Smooth muscle cell (in vitro differentiated cells): Measurements from ENCODE around the gene RNASE8. TPM values are rescaled to one million over a fixed set of nuclear protein-coding genes. Genes with fewer than 3 reads are reported as not detected.
"Not testable (repeated sequence)": the region's sequence is repeated elsewhere in the genome, so short reads cannot be mapped to it uniquely, and the experiment has no call there.

Experiments
- DNase-seq: peaks from one replicate; lab custom pipeline; 2025; ENCODE audit not compliant: unreplicated experiment; lab: John Stamatoyannopoulos, UW
- H2AFZ ChIP-seq: fragments of 200-600 bp; sonication (generic); 2 replicates; pipeline ENCODE4 v1.6.0; 2016; ENCODE audit warnings: antibody characterized with exemption, low read depth, mild to moderate bottlenecking
- H3F3A ChIP-seq: fragments of 200-600 bp; sonication (generic); 2 replicates; pipeline ENCODE4 v1.6.0; 2017; ENCODE audit warnings: antibody characterized with exemption, low read depth
- H3K27ac ChIP-seq: fragments of 200-600 bp; sonication (generic); 2 replicates; pipeline ENCODE4 v1.5.1; 2016; ENCODE audit warnings: low read depth, mild to moderate bottlenecking
- H3K27me3 ChIP-seq: fragments of 200-600 bp; sonication (generic); 2 replicates; pipeline ENCODE4 v1.6.1; 2016; ENCODE audit warnings: low read depth, mild to moderate bottlenecking
- H3K36me3 ChIP-seq: fragments of 200-600 bp; sonication (generic); 2 replicates; pipeline ENCODE4 v1.5.1; 2016; ENCODE audit warnings: low read depth
- H3K4me1 ChIP-seq: fragments of 200-600 bp; sonication (generic); 2 replicates; pipeline ENCODE4 v1.5.1; 2016; ENCODE audit warnings: low read depth
- H3K4me2 ChIP-seq: fragments of 200-600 bp; sonication (generic); 2 replicates; pipeline ENCODE4 v1.6.0; 2016; ENCODE audit warnings: mild to moderate bottlenecking
- H3K4me3 ChIP-seq: fragments of 200-600 bp; sonication (generic); 2 replicates; pipeline ENCODE4 v1.5.1; 2016; ENCODE audit warnings: mild to moderate bottlenecking
- H3K79me2 ChIP-seq: fragments of 200-600 bp; sonication (generic); 2 replicates; pipeline ENCODE4 v1.6.0; 2016; ENCODE audit warnings: low read depth, mild to moderate bottlenecking
- H3K9ac ChIP-seq: fragments of 200-600 bp; sonication (generic); 2 replicates; pipeline ENCODE4 v1.6.0; 2016; ENCODE audit warnings: low read depth
- H3K9me3 ChIP-seq: fragments of 200-600 bp; sonication (generic); replicated peaks from 2 replicates; pipeline ENCODE4 v1.5.1; 2016; ENCODE audit warnings: low read depth
- H4K20me1 ChIP-seq: fragments of 200-600 bp; sonication (generic); 2 replicates; pipeline ENCODE4 v1.6.0; 2016; ENCODE audit warnings: low read depth
- CTCF ChIP-seq: fragments of 200-600 bp; sonication (generic); IDR thresholded peaks from 2 replicates; pipeline ENCODE4 v1.5.1; 2017; ENCODE audit warnings: borderline replicate concordance, mild to moderate bottlenecking, antibody characterized with exemption; ENCODE audit not compliant: insufficient read depth, poor library complexity, severe bottlenecking
- WGBS: methylation state at CpG from one replicate; pipeline ENCODE4 v1.1.7; 2016; ENCODE audit warnings: low lambda C conversion rate; 5-methylcytosine and 5-hydroxymethylcytosine counted together
- polyA plus RNA-seq: library from polyadenylated mRNA; unstranded; fragments of >200 nt; fragmentation: Nextera tagmentation; extraction: Ambion mirVana; gene quantifications from 2 replicates; pipeline ENCODE4 v1.2.1, GENCODE V29; 2016
- total RNA-seq: library from RNA; depleted of rRNA; stranded (reverse); fragments of >200 nt; gene quantifications from 2 replicates; pipeline ENCODE4 v1.2.3, GENCODE V29; 2014

RNASE8 gene
- total and polyA plus RNA-seq, 2 experiments from 2014 or later: not detected

GRCh38 chr14:21038441-21039422 is 18.9 kb upstream of the RNASE8 start:
- 42% methylated on average over 10 of the region's 10 CpGs for WGBS
- no peaks in the 10 kb centered on the region for H3K9me3 ChIP-seq
- H4K20me1 ChIP-seq: no peaks in the 10 kb centered on the region
- H2AFZ ChIP-seq: peak overlapping the region; percentile 89
- peak overlapping the region; percentile 68 for H3K4me2 ChIP-seq
- H3K36me3 ChIP-seq: no peaks in the 10 kb centered on the region
- H3K4me3 ChIP-seq: no peak overlapping the region
- TF ChIP-seq CTCF: no peak
- H3K27ac ChIP-seq: no peak overlapping the region
- DNase-seq: no peak
- H3F3A ChIP-seq: no peaks in the 10 kb centered on the region
- H3K79me2 ChIP-seq: no peaks in the 10 kb centered on the region
- H3K27me3 ChIP-seq: no peaks in the 10 kb centered on the region
- no peak overlapping the region for H3K9ac ChIP-seq
- peaks cover 4% of the 10 kb centered on the region for H3K4me1 ChIP-seq

GRCh38 chr14:21039585-21040369 is 17.8 kb upstream of the RNASE8 start:
- Histone ChIP-seq H2AFZ (peak overlapping the region; percentile 89), H3K27ac (no peak overlapping the region), H3K4me2 (peak overlapping the region; percentile 68), H3K9me3 (no peaks in the 10 kb centered on the region), H3K4me1 (peaks cover 4% of the 10 kb centered on the region), H3K4me3 (no peak overlapping the region), H3K79me2 (no peaks in the 10 kb centered on the region), H3K9ac (no peak overlapping the region), H4K20me1 (no peaks in the 10 kb centered on the region), H3K27me3 (no peaks in the 10 kb centered on the region), H3F3A (no peaks in the 10 kb centered on the region), H3K36me3 (no peaks in the 10 kb centered on the region)
- no peak for DNase-seq
- 61% methylated on average over 8 of the region's 8 CpGs for WGBS
- TF ChIP-seq CTCF: peak; percentile 53

- H3K36me3 ChIP-seq: no peaks in the 10 kb centered on the region
- H2AFZ ChIP-seq: no peak overlapping the region
- DNase-seq: no peak
- no peaks in the 10 kb centered on the region for H3K9me3 ChIP-seq
- H3K4me2 ChIP-seq: no peak overlapping the region
- no peaks in the 10 kb centered on the region for H4K20me1 ChIP-seq
- no peak overlapping the region for H3K4me3 ChIP-seq
- TF ChIP-seq CTCF: no peak
- H3K4me1 ChIP-seq: peaks cover 4% of the 10 kb centered on the region
- no peak overlapping the region for H3K9ac ChIP-seq
- no peak overlapping the region for H3K27ac ChIP-seq
- no peaks in the 10 kb centered on the region for H3K27me3 ChIP-seq
- no peaks in the 10 kb centered on the region for H3F3A ChIP-seq
- 57% methylated on average over 8 of the region's 8 CpGs for WGBS
- H3K79me2 ChIP-seq: no peaks in the 10 kb centered on the region
These were observed 17.2 kb upstream of the RNASE8 start for GRCh38 chr14:21040370-21040925.

- H3K79me2 ChIP-seq, H3K27me3 ChIP-seq, H3K4me3 ChIP-seq, H2AFZ ChIP-seq, H4K20me1 ChIP-seq, H3K4me2 ChIP-seq, H3K36me3 ChIP-seq, H3K9me3 ChIP-seq, DNase-seq, H3K9ac ChIP-seq, H3F3A ChIP-seq, H3K4me1 ChIP-seq: not testable (repeated sequence)
- WGBS: 48% methylated on average over 3 of the region's 3 CpGs
- H3K27ac ChIP-seq: peak overlapping the region; percentile 86
These were observed 16.7 kb upstream of the RNASE8 start for GRCh38 chr14:21040941-21041340.
